ENCODE data around the gene SCYL1.

The SCYL1 gene

DNA sequence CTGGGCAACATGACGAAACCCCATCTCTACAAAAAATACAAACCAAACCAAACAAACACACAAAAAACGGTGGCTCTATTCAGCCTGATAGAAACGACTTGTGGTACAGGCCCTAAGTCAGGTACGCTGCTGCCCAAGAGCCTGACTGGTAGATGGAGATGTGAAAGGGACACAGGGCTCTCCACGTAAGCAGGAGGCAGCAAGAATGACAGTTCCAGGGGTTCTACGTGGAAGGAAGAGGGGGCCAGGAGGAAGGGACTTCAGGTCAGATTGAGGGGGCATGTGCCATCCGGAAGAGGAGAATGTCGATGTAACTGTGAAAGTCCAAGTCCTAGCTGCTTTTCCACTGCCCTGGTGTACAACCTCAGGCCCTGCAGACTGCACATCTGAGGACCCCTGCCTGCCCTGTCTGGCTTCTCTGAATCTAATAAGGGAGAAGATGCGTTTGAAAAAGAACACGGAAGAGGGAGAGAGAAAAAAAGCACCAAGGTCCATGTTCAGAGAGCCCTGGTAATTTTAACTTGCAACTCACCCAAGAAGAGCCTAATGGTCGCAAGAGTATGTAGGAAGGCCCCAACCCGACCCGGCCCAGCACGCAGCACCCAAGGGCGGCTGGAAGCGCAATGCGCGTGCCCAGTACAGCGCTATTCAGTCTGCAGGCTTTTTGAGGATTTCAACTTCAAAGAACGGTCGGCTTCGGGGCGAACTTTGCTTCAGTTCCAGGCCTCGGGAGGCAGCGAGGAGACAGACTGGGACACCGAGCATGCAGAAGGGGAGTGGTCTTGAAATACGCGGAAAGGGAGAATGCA, 44.5 kb downstream of the SCYL1 start:
- peak overlapping the region; percentile 92 for H3K4me3 ChIP-seq (ENCODE audit: low read depth, low read length)
- TF ChIP-seq, protein P1, sequence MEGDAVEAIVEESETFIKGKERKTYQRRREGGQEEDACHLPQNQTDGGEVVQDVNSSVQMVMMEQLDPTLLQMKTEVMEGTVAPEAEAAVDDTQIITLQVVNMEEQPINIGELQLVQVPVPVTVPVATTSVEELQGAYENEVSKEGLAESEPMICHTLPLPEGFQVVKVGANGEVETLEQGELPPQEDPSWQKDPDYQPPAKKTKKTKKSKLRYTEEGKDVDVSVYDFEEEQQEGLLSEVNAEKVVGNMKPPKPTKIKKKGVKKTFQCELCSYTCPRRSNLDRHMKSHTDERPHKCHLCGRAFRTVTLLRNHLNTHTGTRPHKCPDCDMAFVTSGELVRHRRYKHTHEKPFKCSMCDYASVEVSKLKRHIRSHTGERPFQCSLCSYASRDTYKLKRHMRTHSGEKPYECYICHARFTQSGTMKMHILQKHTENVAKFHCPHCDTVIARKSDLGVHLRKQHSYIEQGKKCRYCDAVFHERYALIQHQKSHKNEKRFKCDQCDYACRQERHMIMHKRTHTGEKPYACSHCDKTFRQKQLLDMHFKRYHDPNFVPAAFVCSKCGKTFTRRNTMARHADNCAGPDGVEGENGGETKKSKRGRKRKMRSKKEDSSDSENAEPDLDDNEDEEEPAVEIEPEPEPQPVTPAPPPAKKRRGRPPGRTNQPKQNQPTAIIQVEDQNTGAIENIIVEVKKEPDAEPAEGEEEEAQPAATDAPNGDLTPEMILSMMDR (IDR thresholded peaks at IDR 0.05; ENCODE audit: low read depth, low read length, missing control alignments) = no peak
- DNase-seq (ENCODE audit: low read depth) = no peak

DNA sequence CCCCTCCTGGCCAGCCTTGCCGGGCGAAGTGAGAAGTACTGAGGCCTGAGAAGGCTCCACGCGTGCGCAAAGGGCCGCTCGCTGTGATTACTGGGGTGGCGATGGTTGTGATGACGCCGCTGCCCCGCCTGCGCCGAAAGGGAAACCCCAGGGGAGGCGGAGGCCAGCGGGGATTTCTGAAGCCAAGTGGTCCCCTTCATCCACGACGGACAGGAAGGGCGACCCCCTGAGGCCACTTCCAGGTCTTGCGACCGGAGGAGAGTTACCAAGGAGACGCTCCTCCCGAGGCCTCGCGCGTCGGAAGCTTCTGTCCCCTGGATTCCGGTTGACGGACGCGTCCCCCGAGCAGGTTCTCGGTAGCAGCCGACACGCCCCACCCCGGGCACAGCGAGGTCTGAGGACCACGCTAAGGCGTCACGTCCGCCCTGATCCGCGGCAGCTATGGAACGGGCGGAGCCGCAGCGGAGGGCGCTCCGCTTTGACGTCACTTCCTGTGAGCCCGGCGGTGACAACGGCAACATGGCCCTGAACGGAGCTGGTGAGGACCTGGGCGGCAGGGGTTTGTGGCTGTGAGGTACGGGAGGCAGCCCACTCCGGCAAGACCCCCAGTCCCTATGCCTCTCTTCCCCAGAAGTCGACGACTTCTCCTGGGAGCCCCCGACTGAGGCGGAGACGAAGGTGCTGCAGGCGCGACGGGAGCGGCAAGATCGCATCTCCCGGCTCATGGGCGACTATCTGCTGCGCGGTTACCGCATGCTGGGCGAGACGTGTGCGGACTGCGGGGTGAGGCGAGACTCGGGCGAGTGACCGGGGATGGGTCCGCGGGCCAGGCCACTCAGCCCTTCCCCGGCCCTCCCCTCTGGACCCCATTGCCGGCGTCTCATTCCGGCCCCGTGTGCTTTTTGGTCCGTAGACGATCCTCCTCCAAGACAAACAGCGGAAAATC, 45.4 kb downstream of the SCYL1 start, which contains the start of gene ZNRD2:
TSS of gene ZNRD2 (plus strand) at position 505 of the 946 bp plus-strand sequence. CDS start at position 520, 15 bp downstream.
- peak; percentile 96 for DNase-seq (ENCODE audit: low read depth)

DNA sequence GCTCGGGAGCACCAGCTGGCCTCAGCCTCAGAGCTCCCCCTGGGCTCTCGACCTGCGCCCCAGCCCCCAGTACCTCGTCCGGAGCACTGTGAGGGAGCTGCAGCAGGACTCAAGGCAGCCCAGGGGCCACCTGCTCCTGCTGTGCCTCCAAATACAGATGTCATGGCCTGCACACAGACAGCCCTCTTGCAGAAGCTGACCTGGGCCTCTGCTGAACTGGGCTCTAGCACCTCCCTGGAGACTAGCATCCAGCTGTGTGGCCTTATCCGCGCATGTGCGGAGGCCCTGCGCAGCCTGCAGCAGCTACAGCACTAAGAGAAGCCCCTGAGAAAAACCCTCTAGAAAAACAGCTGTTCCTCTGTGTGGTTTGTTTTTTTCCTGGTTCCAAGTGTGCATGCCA, 46.5 kb downstream of the SCYL1 start:
- TF ChIP-seq, protein P1 (IDR thresholded peaks at IDR 0.05; ENCODE audit: low read depth, low read length, missing control alignments) = no peak
- peak overlapping the region; percentile 92 for H3K4me3 ChIP-seq (ENCODE audit: low read depth, low read length)
- no peak for DNase-seq (ENCODE audit: low read depth)

More for the DNA sequence above, 45.4 kb downstream of the SCYL1 start, which contains the start of gene ZNRD2:
- TF ChIP-seq, protein P1 (IDR thresholded peaks at IDR 0.05; ENCODE audit: low read depth, low read length, missing control alignments) = peak; percentile 62
- peak within 1 kb of the TSS; percentile 92 for H3K4me3 ChIP-seq (ENCODE audit: low read depth, low read length)

DNA sequence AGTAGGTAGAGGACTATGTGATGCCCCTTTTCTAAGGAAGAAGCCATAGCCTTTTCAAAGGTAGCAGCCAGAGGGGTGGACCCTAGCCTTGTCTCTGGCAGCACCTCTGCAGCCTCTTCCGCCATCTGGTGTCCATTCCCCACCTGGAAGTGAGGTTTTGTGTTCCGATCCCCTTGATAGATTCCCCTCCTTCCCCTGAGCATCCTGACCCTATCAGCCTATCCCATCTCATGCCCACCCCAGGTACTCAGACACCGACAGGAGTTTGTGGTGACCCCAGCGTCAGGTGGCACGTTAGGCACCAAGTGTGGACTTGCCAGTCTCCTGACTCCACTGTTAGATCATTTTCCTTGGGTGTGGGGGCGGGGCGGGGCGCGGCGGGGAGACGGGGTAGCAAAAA, 47.1 kb downstream of the SCYL1 start:
- TF ChIP-seq, protein P1 (IDR thresholded peaks at IDR 0.05; ENCODE audit: low read depth, low read length, missing control alignments) = peak; percentile 36
- no peak for DNase-seq (ENCODE audit: low read depth)
- H3K4me3 ChIP-seq (ENCODE audit: low read depth, low read length) = peak overlapping the region; percentile 92

DNA sequence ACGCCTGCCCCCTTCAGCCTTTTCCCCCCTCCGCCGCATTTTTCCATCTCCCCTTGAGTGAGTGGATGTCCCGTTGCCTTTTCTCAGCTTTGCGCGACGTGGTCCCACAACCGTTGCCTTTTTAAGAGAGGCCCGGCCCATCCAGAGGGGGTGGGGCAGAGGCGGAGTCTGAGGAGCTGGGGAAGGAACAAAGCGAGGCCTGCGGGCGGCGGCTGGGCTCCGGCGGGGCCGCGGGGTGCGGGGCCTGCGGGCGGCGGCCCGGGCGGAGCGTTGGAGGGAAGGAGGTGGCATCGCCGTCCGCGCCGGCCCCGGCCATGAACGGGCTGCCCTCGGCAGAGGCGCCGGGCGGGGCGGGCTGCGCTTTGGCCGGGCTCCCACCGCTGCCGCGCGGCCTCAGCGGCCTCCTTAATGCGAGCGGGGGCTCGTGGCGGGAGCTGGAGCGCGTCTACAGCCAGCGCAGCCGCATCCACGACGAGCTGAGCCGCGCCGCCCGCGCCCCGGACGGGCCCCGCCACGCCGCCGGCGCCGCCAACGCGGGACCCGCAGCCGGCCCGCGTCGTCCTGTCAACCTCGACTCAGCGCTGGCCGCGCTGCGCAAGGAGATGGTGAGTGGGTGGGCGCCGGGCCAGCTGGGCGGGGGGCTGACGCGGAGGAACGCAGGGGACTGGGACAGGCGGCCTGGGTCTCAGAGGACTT, 47.6 kb downstream of the SCYL1 start, which contains the start of gene FAM89B:
TSS of gene FAM89B (plus strand) at position 183 of the 696 bp plus-strand sequence. CDS start at position 315, 132 bp downstream.
- TF ChIP-seq, protein P1 (IDR thresholded peaks at IDR 0.05; ENCODE audit: low read depth, low read length, missing control alignments) = no peak
- no peak for DNase-seq (ENCODE audit: low read depth)
- peak within 1 kb of the TSS; percentile 92 for H3K4me3 ChIP-seq (ENCODE audit: low read depth, low read length)

DNA sequence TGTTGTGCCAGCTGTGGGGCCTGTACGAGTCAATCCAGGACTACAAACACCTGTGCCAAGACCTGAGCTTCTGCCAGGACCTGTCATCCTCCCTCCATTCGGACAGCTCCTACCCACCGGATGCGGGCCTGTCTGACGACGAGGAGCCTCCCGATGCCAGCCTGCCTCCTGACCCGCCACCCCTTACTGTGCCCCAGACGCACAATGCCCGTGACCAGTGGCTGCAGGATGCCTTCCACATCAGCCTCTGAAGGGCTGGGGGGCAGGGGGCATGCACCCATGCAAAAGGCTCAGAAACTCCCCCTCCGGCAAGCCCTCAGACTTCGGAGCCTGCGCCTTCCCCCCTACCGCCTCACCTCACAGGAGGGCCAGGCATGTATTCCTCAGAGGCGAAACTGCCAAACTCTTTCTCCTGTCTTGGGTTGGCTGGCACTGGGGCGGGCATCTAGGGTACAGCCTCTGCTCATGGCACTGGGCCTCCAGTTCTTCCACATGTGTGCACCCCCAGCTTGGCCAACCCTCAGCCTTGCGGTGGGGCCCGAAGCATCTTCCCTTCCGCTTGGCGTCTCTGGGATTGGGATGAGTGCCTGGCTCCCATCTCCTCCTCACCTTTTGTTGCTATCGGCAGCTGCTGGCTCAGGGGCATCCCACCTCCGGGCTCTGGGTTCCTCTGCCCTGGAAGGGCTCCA, 48.7 kb downstream of the SCYL1 start:
- DNase-seq (ENCODE audit: low read depth) = no peak
- H3K4me3 ChIP-seq (ENCODE audit: low read depth, low read length) = peak overlapping the region; percentile 92
- TF ChIP-seq, protein P1 (IDR thresholded peaks at IDR 0.05; ENCODE audit: low read depth, low read length, missing control alignments) = no peak

All from GM12864 (cell line).